HEK293 (cell line): ENCODE data around the gene TLR9.

Experiments used
- CTCF ChIA-PET: fragments of 350-600 bp; formaldehyde crosslinking; extraction: SDS; loops from one replicate; lab custom pipeline; 2021; ENCODE audit warnings: antibody characterized with exemption; lab: Yijun Ruan, JAX
- POLR2A ChIA-PET: fragments of 300-600 bp; formaldehyde crosslinking; extraction: SDS; loops from one replicate; lab custom pipeline; 2020; ENCODE audit warnings: antibody characterized with exemption, inconsistent platforms; lab: Yijun Ruan, JAX
- H3K27ac ChIP-seq: fragments of 200-500 bp; sonication (Bioruptor generic); 2 replicates; pipeline ENCODE4 v1.5.1; 2014; ENCODE audit warnings: low read depth, low read length, control low read depth, inconsistent platforms; ENCODE audit errors: extremely low read depth
- H3K36me3 ChIP-seq, 2 experiments: fragments of 200-500 bp in 1 of 2; sonication (Bioruptor generic) in 1 of 2; 1 replicate in 1 of 2; 2 replicates in 1 of 2; pipeline ENCODE4 v1.5.1; 2014 to 2017; ENCODE audit warnings: inconsistent platforms in 2 of 2, low read length in 2 of 2; ENCODE audit not compliant: control insufficient read depth in 2 of 2, insufficient read depth in 1 of 2
- H3K4me1 ChIP-seq: fragments of 200-500 bp; sonication (Bioruptor generic); 2 replicates; pipeline ENCODE4 v1.5.1; 2014; ENCODE audit warnings: mild to moderate bottlenecking, low read length, inconsistent platforms; ENCODE audit not compliant: control insufficient read depth, insufficient read depth
- H3K4me3 ChIP-seq: 2 replicates; pipeline ENCODE4 v1.5.1; 2011; ENCODE audit warnings: low read depth, mild to moderate bottlenecking, control low read depth, low read length, moderate library complexity
- H3K9me3 ChIP-seq: fragments of 200-500 bp; sonication (Bioruptor generic); 2 replicates; pipeline ENCODE4 v1.5.1; 2014; ENCODE audit warnings: low read depth, low read length, inconsistent platforms; ENCODE audit not compliant: control insufficient read depth, insufficient read depth
- HOXA7 ChIP-seq: sonication (generic); formaldehyde crosslinking; IDR thresholded peaks from 2 replicates; pipeline ENCODE4 v1.8.1; 2022; ENCODE audit warnings: missing genetic modification reagents, borderline replicate concordance
- SCRT2 ChIP-seq: fragments of 450-650 bp; formaldehyde crosslinking; IDR thresholded peaks from 2 replicates; pipeline ENCODE4 v1.5.1; 2016; ENCODE audit warnings: missing biosample characterization, missing genetic modification characterization
- ZBTB1 ChIP-seq: fragments of 450-650 bp; formaldehyde crosslinking; IDR thresholded peaks from 2 replicates; pipeline ENCODE4 v1.5.1; 2016; ENCODE audit warnings: missing biosample characterization, missing genetic modification characterization
- ZBTB20 ChIP-seq: fragments of 450-650 bp; formaldehyde crosslinking; IDR thresholded peaks from 2 replicates; pipeline ENCODE4 v1.5.1; 2016; ENCODE audit warnings: missing biosample characterization, missing genetic modification characterization
- ZBTB8A ChIP-seq: fragments of 450-650 bp; formaldehyde crosslinking; IDR thresholded peaks from 2 replicates; pipeline ENCODE4 v1.5.1; 2016; ENCODE audit warnings: missing biosample characterization, missing genetic modification characterization
- ZNF202 ChIP-seq: fragments of 450-650 bp; formaldehyde crosslinking; IDR thresholded peaks from 2 replicates; pipeline ENCODE4 v1.5.1; 2016; ENCODE audit warnings: missing biosample characterization, missing genetic modification characterization, borderline replicate concordance
- ZNF335 ChIP-seq: fragments of 450-650 bp; formaldehyde crosslinking; conservative IDR thresholded peaks from 2 replicates; pipeline ENCODE4 v1.5.1; 2016; ENCODE audit warnings: missing biosample characterization, missing genetic modification characterization
- ZNF626 ChIP-seq: fragments of 450-650 bp; sonication (Bioruptor Pico); formaldehyde crosslinking; IDR thresholded peaks from 2 replicates; pipeline ENCODE4 v1.5.1; 2018; ENCODE audit warnings: missing biosample characterization, missing genetic modification characterization, inconsistent platforms
- TF ChIP-seq, protein P1 (sequence below): fragments of 450-650 bp; formaldehyde crosslinking; IDR thresholded peaks from 2 replicates; pipeline ENCODE4 v1.5.1; 2017; ENCODE audit warnings: missing biosample characterization, missing genetic modification characterization
- TF ChIP-seq, protein P2 (sequence below): fragments of 450-650 bp; formaldehyde crosslinking; IDR thresholded peaks from 2 replicates; pipeline ENCODE4 v1.5.1; 2016; ENCODE audit warnings: missing biosample characterization, missing genetic modification characterization, low read depth

Gene TLR9

GRCh38 chr3:52247409-52248164, 22.1 kb upstream of the TLR9 start:
- CTCF ChIA-PET = interaction anchor here (0.6 to 2.2 kb wide), 4 partner anchors 11 to 138 kb away, joined by 3 to 8 read pairs (median 5); no protein-coding TSS in a partner anchor

DNA sequence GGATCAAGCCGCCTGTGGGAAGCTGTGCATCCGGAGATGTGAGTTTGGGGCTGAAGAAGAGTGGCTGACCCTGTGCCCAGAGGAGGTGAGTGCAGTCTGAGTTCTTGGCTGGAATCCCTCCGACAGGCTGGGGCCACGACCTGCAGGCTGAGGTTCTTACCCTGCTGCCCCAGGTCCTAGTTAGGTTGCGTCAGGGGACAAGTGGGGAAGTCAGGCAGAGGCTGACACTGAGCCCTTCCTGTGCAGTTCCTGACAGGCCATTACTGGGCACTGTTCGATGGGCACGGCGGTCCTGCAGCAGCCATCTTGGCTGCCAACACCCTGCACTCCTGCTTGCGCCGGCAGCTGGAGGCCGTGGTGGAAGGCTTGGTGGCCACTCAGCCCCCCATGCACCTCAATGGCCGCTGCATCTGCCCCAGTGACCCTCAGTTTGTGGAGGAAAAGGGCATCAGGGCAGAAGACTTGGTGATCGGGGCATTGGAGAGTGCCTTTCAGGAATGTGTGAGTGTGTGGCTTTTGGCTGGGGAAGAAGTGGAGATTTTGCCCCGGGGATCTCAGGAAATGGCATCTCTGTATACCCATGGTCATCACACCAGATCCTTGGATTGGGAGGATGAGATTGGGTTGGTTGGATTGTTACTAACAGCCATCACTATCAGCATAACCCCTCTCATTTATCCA, 21.4 kb upstream of the TLR9 start:
- ChIA-PET POLR2A (interaction anchor here (0.7 kb wide), 1 partner anchor 8 kb away, joined by 3 read pairs; no protein-coding TSS in a partner anchor), CTCF (no interaction called here)
- Histone ChIP-seq H3K4me3 (no peak overlapping the region), H3K9me3 (no peaks in the 10 kb centered on the region), H3K27ac (no peak overlapping the region), H3K4me1 (no peaks in the 10 kb centered on the region; the same call in 1 of the 2 replicates), H3K36me3 (peaks cover under 1 to 38% of the 10 kb centered on the region in 2 experiments; a peak in 2 of 3 replicates)
- TF ChIP-seq ZBTB8A (0 out of 2 replicates have a peak, but pooled peaks have one; percentile 23), ZBTB20 (tag by site-specific recombination) (no peak)

More at GRCh38 chr3:52247409-52248164, 22.1 kb upstream of the TLR9 start:
- H3K4me1 ChIP-seq = no peaks in the 10 kb centered on the region; the same call in 1 of the 2 replicates
- no peaks in the 10 kb centered on the region for H3K9me3 ChIP-seq
- H3K36me3 ChIP-seq = peaks cover 5 to 44% of the 10 kb centered on the region in 2 experiments; a peak in 2 of 3 replicates
- POLR2A ChIA-PET = interaction anchor here (0.7 to 2.4 kb wide), 2 partner anchors 7 to 9 kb away, joined by 3 to 6 read pairs; no protein-coding TSS in a partner anchor
- H3K27ac ChIP-seq = no peak overlapping the region
- TF ChIP-seq ZNF202 (tag by site-specific recombination) (no peak), HOXA7 (CRISPR knock-in tag) (no peak)
- TF ChIP-seq, protein P1, sequence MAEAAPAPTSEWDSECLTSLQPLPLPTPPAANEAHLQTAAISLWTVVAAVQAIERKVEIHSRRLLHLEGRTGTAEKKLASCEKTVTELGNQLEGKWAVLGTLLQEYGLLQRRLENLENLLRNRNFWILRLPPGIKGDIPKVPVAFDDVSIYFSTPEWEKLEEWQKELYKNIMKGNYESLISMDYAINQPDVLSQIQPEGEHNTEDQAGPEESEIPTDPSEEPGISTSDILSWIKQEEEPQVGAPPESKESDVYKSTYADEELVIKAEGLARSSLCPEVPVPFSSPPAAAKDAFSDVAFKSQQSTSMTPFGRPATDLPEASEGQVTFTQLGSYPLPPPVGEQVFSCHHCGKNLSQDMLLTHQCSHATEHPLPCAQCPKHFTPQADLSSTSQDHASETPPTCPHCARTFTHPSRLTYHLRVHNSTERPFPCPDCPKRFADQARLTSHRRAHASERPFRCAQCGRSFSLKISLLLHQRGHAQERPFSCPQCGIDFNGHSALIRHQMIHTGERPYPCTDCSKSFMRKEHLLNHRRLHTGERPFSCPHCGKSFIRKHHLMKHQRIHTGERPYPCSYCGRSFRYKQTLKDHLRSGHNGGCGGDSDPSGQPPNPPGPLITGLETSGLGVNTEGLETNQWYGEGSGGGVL (tag by site-specific recombination) = 0 out of 2 replicates have a peak, but pooled peaks have one; percentile 17
- no peak overlapping the region for H3K4me3 ChIP-seq

GRCh38 chr3:52246264-52246620, 20.8 kb upstream of the TLR9 start:
- no peak overlapping the region; the same call in 1 of the 2 replicates for H3K27ac ChIP-seq
- peak overlapping the region; percentile 21; the same call in 1 of the 2 replicates for H3K4me3 ChIP-seq
- TF ChIP-seq ZBTB20 (tag by site-specific recombination) (0 out of 2 replicates have a peak, but pooled peaks have one; percentile 5), ZNF335 (tag by site-specific recombination) (0 out of 2 replicates have a peak, but pooled peaks have one; percentile 29), ZNF626 (tag by site-specific recombination) (no peak), ZBTB1 (tag by site-specific recombination) (no peak), SCRT2 (tag by site-specific recombination) (0 out of 2 replicates have a peak, but pooled peaks have one; percentile 6)
- TF ChIP-seq, protein P2, sequence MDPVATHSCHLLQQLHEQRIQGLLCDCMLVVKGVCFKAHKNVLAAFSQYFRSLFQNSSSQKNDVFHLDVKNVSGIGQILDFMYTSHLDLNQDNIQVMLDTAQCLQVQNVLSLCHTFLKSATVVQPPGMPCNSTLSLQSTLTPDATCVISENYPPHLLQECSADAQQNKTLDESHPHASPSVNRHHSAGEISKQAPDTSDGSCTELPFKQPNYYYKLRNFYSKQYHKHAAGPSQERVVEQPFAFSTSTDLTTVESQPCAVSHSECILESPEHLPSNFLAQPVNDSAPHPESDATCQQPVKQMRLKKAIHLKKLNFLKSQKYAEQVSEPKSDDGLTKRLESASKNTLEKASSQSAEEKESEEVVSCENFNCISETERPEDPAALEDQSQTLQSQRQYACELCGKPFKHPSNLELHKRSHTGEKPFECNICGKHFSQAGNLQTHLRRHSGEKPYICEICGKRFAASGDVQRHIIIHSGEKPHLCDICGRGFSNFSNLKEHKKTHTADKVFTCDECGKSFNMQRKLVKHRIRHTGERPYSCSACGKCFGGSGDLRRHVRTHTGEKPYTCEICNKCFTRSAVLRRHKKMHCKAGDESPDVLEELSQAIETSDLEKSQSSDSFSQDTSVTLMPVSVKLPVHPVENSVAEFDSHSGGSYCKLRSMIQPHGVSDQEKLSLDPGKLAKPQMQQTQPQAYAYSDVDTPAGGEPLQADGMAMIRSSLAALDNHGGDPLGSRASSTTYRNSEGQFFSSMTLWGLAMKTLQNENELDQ (tag by site-specific recombination) = no peak
- TF ChIP-seq, all 188 proteins: peak for 3
- ChIA-PET POLR2A (interaction anchor here (0.6 to 1.0 kb wide), 2 partner anchors 9 to 13 kb away, joined by 3 read pairs; no protein-coding TSS in a partner anchor), CTCF (no interaction called here)
- H3K9me3 ChIP-seq = no peaks in the 10 kb centered on the region
- H3K36me3 ChIP-seq = peaks cover 0 to 34% of the 10 kb centered on the region in 2 experiments; a peak in 2 of 3 replicates
- H3K4me1 ChIP-seq = no peaks in the 10 kb centered on the region; the same call in 1 of the 2 replicates
